ENCODE results near the gene SLC25A42. TPM values are rescaled to one million over a fixed set of nuclear protein-coding genes. Genes with fewer than 3 reads are reported as not detected.

Gene SLC25A42
- total and polyA plus RNA-seq, 2 of the 13 experiments (the other 11 are each of a cell fraction or from before 2014, with no cell fraction given), result 12.8 to 18.3 TPM

DNA sequence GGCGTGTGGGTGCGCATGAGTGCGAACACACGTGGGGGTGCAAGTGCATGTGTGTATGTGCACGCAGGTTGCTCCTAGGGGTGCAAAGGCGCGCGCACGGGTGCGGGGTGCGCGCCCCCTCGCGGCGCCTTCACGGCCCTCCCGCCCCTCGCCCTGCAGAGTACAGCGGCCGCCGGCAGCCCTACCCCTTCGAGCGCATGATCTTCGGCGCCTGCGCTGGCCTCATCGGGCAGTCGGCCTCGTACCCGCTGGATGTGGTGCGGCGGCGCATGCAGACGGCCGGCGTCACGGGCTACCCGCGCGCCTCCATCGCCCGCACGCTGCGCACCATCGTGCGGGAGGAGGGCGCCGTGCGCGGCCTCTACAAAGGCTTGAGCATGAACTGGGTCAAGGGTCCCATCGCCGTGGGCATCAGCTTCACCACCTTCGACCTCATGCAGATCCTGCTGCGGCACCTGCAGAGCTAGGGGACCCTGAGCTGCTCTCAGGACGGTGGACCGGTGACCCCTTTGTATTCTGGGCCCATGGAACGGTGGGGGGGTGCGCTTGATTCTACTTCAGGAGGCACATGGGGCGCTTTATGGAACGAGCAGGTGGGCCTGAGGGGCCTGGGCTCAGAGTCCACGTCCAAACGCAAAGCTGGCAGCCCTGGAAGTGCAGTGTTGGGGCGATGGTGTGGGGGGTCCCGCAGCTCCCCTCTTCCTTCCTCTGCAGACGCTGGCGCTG, 46.8 kb downstream of the SLC25A42 start:
- TF ChIP-seq, protein P1, sequence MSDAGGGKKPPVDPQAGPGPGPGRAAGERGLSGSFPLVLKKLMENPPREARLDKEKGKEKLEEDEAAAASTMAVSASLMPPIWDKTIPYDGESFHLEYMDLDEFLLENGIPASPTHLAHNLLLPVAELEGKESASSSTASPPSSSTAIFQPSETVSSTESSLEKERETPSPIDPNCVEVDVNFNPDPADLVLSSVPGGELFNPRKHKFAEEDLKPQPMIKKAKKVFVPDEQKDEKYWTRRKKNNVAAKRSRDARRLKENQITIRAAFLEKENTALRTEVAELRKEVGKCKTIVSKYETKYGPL (CRISPR knock-in tag; IDR thresholded peaks at IDR 0.05), result no peak
- no peak for TF ChIP-seq ATRX (CRISPR knock-in tag; IDR thresholded peaks at IDR 0.05; ENCODE audit: borderline replicate concordance)
- TF ChIP-seq, protein P2, sequence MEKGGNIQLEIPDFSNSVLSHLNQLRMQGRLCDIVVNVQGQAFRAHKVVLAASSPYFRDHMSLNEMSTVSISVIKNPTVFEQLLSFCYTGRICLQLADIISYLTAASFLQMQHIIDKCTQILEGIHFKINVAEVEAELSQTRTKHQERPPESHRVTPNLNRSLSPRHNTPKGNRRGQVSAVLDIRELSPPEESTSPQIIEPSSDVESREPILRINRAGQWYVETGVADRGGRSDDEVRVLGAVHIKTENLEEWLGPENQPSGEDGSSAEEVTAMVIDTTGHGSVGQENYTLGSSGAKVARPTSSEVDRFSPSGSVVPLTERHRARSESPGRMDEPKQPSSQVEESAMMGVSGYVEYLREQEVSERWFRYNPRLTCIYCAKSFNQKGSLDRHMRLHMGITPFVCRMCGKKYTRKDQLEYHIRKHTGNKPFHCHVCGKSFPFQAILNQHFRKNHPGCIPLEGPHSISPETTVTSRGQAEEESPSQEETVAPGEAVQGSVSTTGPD (CRISPR knock-in tag; IDR thresholded peaks at IDR 0.05), result no peak
- TF ChIP-seq NR0B2 (CRISPR knock-in tag; IDR thresholded peaks at IDR 0.05), result no peak
- no peak for TF ChIP-seq ZNF768 (CRISPR knock-in tag; IDR thresholded peaks at IDR 0.05)
- no peak for TF ChIP-seq HDAC6 (IDR thresholded peaks at IDR 0.05; ENCODE audit: low read depth, low read length)
- peak; percentile 45 for TF ChIP-seq AGO2 (optimal IDR thresholded peaks at IDR 0.05; ENCODE audit: low read depth, low read length)
- TF ChIP-seq, protein P3, sequence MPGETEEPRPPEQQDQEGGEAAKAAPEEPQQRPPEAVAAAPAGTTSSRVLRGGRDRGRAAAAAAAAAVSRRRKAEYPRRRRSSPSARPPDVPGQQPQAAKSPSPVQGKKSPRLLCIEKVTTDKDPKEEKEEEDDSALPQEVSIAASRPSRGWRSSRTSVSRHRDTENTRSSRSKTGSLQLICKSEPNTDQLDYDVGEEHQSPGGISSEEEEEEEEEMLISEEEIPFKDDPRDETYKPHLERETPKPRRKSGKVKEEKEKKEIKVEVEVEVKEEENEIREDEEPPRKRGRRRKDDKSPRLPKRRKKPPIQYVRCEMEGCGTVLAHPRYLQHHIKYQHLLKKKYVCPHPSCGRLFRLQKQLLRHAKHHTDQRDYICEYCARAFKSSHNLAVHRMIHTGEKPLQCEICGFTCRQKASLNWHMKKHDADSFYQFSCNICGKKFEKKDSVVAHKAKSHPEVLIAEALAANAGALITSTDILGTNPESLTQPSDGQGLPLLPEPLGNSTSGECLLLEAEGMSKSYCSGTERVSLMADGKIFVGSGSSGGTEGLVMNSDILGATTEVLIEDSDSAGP (CRISPR knock-in tag; IDR thresholded peaks at IDR 0.05; ENCODE audit: borderline replicate concordance), result no peak
- H2AFZ ChIP-seq (ENCODE audit: low read length), result no peak overlapping the region
- no peak overlapping the region for H3K27ac ChIP-seq (ENCODE audit: extremely low read length, insufficient read depth, low read length)
- H3K9ac ChIP-seq (ENCODE audit: insufficient read depth, low read depth, low read length), result no peak overlapping the region
- H3K36me3 ChIP-seq (replicated peaks in 1 of 2; ENCODE audit: control insufficient read depth in 1 of 2, insufficient read depth in 2 of 2, low read length in 2 of 2), result no peaks in the 10 kb centered on the region
- no peak overlapping the region for H3K4me3 ChIP-seq (replicated peaks in 1 of 3; ENCODE audit: insufficient read depth in 1 of 3, low read depth in 2 of 3, low read length in 3 of 3)
- no peak for FAIRE-seq
- no peak for DNase-seq (ENCODE audit: low spot score)
- intact Hi-C loops (cut with micrococcal nuclease; ENCODE audit: unreplicated experiment), result no loop called here
- 98% methylated on average over 53 of the region's 66 CpGs for WGBS (ENCODE audit: low lambda C conversion rate)
- H3K9me3 ChIP-seq (ENCODE audit: low read length), result no peaks in the 10 kb centered on the region
- no peaks in the 10 kb centered on the region for H3K27me3 ChIP-seq (ENCODE audit: control insufficient read depth in 1 of 2, insufficient read depth in 2 of 2, low read length in 2 of 2)
- no peaks in the 10 kb centered on the region for H4K20me1 ChIP-seq (ENCODE audit: insufficient read depth, low read length)
- no TSS peak for BruUV-seq (replicated peaks)
- H3K4me1 ChIP-seq (ENCODE audit: insufficient read depth, low read length), result peaks cover 49% of the 10 kb centered on the region
- ATAC-seq, result no peak
- POLR2A ChIA-PET, result interaction anchor here (1.4 kb wide), 1 partner anchor 11 kb away, joined by 5 read pairs; no protein-coding TSS in a partner anchor
- CTCF ChIA-PET (ENCODE audit: low intra/inter-chr PET ratio, low total read pairs), result no interaction called here
- no peaks in the 10 kb centered on the region for H3K79me2 ChIP-seq (ENCODE audit: insufficient read depth, low read length)
- H3K4me2 ChIP-seq (ENCODE audit: low read depth, low read length), result no peak overlapping the region
- in situ Hi-C loops (cut with HindIII; ENCODE audit: extremely low pct_ligation_motif_present, low pct_unique_long_range_greater_than_20kb), result loop anchor here (5.0 kb wide), 1 partner anchor 53 kb away; no protein-coding TSS in a partner anchor

Measured in HepG2 (cell line).